CD4-positive, CD25-positive, alpha-beta regulatory T cell (primary cell): ENCODE measurements around the gene RAB6B. TPM values are rescaled to one million over a fixed set of nuclear protein-coding genes. Genes with fewer than 3 reads are reported as not detected.

Source experiments
- polyA plus RNA-seq, 4 donors: library from polyadenylated mRNA; unstranded; fragments of 300-500 nt; fragmentation: Illumina TruSeq; gene quantifications; one replicate each; pipeline ENCODE4 v1.2.3, GENCODE V29; 2021
- total RNA-seq: library from RNA; stranded (reverse); gene quantifications from one replicate; pipeline ENCODE4 v1.2.3, GENCODE V29; 2022

Gene RAB6B
- total and polyA plus RNA-seq, 5 donors from 2014 or later: 0.16 to 0.94 (median 0.31) TPM

Other genes with a start within 250 kb of the RAB6B start
- gene TOPBP1, start 233.9 kb downstream of the RAB6B start, total RNA-seq: 44.7 TPM
- gene TOPBP1, start 233.9 kb downstream of the RAB6B start, polyA plus RNA-seq: 10 to 100 TPM in 2 of 4 donors, 1 to 10 TPM in 2; 7.6 to 11.5 (median 10.1) TPM
- gene TF, start 149.5 kb downstream of the RAB6B start, total RNA-seq: 0.52 TPM
- gene TF, start 149.5 kb downstream of the RAB6B start, polyA plus RNA-seq: not detected
- 23.8 TPM for gene SRPRB, start 90.1 kb downstream of the RAB6B start, total RNA-seq
- 10 to 100 TPM; 35.6 to 57.2 (median 42.4) TPM for gene SRPRB, start 90.1 kb downstream of the RAB6B start, polyA plus RNA-seq
- gene SLCO2A1, start 134.0 kb upstream of the RAB6B start, total RNA-seq: not detected
- not detected for gene SLCO2A1, start 134.0 kb upstream of the RAB6B start, polyA plus RNA-seq